GM18858 (cell line): Measurements from ENCODE around the gene EPHA7.

Experiments
- ATAC-seq: cut with Tn5 transposase; IDR thresholded peaks from one replicate; pipeline ENCODE4 v1.9.1; 2021; ENCODE audit not compliant: unreplicated experiment

EPHA7 gene

DNA sequence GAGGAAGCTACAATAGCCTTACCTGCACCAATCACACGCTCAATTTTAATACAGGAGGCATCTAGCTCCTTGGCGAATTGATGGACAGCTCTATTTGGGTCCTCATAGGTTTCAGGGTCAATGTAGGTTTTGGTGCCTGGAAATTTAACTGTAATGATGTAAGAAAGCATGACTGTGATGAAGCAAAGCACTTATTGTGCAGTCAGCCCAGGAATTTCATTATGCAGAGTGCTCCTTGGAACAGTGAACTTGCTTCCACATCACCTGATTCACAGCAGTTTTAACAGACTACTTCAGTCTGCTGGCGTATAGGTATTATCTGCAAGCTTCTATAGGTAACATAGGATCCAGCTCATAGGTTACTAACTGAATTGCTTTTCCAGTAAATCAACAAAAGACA lies 160.0 kb downstream of the EPHA7 start:
- no peak for ATAC-seq

DNA sequence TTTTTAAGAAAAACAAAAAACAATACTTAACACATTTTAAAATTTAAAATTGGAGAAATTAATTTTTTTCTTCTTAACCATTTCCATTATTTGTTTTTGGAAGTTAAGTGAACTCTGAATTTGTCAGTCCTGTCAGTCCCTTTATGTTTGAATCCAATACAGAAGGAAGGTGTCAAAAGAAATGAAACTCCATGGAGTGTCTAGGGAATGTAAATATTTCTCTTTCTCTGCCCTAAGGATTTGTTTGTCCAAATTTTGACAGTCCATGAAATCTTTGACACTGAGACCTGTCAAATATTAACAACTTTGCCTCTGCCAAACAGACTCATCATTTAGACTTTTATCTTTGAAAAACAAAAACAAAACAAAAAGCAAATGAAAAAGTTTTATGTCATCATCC lies 166.4 kb downstream of the EPHA7 start:
- ATAC-seq: no peak

DNA sequence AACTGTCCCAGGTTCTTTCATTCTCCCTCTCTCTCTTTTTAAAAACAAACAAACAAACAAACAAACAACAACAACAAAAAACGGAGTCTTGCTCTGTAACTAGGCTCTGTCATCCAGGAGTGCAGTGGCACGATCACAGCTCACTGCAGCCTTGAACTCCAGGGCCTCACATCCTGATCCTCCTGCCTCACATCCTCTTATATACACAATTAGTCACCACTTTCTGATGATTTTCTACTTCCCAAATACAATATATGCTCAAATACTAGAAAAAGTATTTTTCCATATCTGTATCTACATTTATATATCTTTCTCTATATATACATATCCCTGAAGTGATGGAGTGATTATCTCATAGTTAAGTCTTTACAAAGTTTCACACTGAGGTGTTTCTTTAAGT lies 170.7 kb downstream of the EPHA7 start:
- no peak for ATAC-seq

DNA sequence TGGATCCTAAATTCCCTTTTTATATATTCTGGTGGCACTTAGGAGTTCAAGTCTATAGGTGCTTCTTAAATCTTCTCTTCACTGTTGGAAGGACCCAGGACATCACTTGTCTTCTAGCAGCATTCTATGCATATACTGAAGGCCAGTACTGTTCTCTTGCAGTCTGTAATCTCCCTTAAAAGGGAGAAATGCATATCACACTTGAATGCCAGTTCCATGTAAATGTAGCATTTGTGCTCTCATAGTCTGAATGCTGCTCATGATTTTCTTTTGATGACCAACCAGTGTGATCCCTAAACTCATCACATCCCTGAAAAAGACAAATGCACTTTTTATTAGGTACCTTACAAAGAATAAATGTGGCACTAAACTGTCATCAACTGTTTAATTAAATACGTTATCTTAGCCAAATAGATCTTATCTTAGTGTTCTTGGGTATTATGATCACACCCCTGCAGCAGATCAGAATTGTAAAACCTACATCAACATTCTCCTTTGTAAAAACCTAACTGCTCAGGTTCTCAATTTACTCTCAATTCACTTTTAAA lies 176.1 kb downstream of the EPHA7 start:
- no peak for ATAC-seq

DNA sequence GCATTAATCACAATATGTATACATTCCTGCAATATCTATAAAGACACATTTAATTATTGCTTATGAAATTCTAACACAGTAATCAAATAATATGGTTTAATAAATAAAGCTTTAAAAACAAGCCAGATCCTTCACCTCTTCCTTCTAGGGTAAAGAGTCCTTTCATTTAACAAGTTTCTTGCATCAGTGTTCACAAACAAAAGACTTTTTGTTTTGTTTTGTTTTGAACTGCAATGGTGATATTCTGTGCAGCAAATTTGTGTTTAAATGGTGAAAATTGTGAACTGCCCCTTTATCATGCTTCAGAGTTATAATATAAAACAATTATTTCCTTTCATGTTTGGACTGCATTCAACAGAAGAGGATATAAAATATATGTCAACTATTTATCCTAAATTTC lies 177.3 kb downstream of the EPHA7 start:
- no peak for ATAC-seq

DNA sequence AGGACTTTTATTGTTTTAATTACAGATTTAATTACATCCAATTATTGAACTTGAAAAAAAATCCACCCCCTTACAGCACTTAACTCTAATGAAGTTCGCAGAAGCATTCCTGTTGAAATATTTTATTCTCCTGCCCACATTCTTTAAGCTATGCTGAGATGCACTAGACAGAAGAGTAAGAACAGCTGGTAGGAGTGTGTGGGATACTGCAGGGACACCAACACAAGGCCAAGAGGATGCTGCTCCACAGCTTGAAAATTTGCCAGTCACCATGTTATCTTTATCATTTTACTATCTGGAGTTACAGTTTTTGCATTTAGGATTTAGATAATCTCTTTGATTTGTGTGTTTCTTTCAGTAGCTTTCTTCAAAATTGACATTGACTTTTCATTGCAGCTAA lies 180.7 kb downstream of the EPHA7 start:
- no peak for ATAC-seq

DNA sequence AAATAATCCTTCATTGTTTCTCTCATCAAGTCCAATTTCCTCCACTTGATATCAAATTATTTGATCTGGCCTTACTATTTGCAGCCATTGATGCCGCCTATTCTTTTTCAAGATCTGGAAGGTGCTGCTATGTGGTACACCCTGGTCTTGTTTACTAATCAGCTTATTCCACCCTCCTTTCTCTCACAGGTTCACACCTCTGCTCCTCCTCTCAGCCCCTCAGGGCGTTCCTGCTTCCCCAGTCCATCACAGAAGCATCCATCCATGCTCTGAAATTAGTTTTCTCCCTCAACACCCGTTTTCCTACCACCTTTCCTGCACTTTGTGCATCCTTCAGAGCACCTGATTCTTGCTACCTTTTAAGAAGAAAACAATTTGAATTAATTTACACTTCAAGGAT lies 183.6 kb downstream of the EPHA7 start:
- ATAC-seq: no peak

DNA sequence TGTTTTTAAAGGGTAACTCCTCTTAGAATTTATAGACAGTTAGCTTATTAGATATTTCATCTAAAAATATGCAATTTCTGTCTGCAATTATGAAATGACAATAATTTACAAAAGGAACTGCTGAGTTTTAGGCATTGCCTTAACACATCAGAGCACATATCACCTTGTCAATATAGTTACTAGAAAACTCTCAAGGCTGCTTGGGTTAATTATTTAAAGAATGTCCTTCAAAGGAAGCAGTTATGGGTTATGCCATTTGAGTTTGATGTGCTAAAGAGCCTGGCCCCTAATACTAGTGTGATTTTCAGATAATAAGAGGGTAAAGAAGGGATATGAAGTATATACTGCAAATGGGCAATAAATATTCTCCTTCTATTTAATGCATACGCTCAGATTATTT lies 192.5 kb downstream of the EPHA7 start:
- no peak for ATAC-seq

DNA sequence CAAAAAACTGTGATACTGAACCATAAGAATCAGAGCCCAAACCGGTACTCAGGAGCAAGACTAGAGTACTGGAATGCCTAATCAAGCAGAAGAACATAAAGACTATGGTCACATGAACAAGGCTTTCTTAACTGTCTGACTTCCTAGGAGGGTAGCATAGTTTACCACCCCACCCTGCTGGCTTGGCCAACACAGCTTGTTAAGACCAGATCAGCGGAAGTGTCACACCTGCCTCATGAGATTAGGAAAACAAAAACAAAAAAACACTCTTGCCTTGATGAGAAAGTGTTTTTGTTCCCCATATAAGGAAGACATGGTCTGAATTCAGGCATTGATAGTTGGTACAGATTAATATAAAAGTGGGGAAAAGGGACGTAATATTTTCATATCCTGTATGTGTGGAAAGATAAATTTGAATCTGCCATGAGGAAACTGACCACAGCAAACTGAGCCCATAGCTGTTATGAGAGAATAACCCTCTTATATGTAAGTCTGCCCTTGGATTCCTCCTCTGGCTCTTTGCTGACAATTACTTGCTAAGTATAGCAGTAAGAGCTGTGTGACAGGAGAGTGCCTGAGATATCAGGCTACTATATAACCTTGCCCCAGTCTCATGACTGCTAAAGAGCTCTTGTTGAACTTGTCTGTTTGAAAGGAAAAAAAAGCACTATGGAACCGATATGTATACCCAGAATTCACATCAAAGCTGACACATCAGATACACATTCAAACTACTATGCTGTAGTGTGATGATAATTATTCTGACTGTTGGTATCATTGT lies 197.1 kb downstream of the EPHA7 start:
- no peak for ATAC-seq

DNA sequence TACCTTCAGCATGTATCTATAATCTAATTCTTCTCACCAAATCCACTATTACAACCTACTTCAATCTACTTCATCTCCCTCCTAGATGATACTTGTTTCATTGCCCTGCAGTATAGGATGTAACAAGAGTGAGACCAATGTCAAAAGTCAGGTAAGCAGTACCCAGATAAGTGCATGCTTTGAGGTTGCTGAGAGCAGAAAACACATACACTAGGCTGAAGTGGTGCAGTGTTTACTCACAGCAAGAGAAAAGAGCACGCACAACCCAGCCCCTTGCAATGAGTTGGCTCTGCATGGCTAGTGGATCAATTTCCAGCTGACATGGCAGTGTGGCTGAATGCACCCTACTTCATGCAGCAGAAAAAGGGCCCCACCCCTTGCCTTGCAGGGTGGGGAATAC lies 199.9 kb downstream of the EPHA7 start:
- no peak for ATAC-seq

DNA sequence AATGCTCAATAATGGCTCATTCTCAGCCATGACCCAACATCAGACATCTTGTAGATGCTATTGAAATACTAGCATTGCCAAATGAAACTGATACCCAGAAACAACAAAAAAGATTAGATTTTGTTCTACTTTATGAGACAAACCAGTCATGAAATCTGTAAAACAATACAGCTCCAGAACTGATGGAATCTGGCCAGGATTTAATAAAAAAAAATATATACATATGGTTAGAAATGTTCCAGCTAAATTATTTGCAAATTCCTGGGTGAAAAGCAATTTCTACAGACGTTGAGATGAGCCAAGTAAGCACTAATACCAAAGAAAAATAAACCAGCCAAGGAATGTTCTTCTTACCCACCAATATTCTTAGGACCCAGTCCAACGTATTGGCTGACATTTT lies 201.3 kb downstream of the EPHA7 start:
- no peak for ATAC-seq

DNA sequence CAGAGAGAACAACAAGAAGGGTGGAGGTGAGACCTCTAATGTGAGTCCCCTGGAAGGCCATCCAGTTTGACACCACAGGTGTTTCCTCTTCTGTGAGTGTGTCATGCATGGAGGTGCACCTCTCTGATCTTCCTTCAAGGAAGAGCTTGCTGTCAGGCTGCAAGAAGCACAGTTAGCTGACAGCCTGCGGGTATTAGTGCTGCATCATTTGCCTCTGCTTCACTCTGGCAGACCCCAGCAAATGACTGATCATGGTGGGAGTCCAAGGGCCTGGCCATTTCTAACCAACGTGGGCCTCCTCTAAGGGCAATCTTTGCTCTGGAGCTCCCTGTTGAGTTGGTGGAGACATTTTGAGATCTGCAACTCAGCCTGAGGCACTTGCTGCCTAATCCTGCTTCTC lies 206.3 kb downstream of the EPHA7 start:
- no peak for ATAC-seq

DNA sequence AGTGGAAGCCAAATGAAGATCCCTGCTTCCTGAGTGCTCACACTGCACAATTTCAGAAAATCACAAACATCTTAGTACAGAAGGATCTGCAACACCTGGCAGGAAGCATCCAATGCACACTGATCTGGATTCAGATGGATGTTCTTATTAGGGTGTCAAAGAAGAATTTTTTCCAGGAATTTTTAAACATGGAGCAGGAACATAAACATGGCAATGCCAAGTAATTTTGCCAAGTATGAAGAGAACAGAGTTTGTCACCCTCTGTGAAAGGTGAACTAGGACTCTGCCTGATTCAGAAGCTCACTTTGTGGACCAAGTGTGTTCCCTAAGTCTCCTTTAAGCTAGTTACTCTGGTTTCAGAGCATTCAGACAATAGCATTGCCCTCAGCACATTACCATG lies 208.5 kb downstream of the EPHA7 start:
- ATAC-seq: no peak

DNA sequence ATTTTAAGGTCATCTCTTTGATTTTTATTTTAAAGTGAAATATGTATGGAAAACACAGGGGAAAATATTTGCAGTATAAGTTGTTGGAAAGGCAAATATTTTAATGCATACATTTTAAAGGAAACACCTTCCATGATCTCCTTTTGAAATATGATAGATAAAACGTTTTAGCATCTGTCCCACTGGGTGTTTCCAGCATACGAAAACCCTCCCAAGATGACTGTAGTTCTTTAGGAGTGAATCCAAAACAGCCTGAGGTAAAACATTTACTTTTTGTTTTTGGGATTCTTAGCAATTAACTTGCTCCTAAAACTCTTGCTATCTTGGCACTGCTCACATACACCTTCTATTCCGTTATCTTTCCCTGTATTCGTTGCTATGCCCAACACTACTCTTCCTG lies 210.0 kb downstream of the EPHA7 start:
- ATAC-seq: no peak

DNA sequence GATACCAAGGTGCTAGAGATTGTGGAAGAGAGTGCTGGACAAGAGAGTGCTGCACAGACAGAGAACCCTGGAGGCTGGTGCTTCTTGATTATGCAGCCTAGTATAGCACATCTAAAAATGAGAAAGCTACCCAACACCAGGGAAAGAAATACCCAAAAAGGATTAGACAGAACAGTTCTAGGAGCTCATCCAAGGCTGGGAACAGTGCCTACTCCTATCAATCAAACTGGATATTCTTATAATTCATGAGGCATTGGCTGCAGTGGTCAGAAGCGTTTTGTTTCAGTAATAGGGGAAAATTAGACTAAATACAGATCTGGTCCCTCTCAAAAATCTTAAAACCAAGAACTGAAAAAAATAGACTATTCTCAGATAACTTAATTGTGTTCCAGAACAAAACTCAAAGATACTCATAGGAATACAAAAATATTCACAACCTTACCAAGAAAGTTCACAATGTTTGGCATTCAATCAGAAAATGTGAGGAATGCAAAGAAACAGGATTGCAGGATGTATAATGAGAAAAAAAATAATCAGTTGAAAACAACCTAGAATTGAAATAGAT lies 222.9 kb downstream of the EPHA7 start:
- ATAC-seq: no peak

DNA sequence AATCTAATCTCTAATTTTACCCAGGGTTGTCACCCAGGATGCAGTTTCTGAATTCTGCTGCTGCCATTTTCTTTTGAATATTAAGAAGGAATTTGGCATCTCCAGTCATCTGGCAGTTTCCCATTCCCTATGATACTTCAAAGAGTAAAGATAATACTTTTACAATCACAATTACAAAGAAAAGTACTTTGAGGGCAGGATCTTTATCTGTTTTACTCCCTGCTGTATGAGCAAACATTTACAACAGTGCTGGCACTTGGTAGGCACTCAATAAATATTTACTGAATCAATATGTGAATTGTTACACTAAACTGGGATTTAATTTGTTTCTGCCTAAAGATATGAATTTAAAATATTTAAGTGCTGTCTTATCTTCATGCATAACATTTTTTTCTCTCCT lies 224.9 kb downstream of the EPHA7 start:
- ATAC-seq: no peak

DNA sequence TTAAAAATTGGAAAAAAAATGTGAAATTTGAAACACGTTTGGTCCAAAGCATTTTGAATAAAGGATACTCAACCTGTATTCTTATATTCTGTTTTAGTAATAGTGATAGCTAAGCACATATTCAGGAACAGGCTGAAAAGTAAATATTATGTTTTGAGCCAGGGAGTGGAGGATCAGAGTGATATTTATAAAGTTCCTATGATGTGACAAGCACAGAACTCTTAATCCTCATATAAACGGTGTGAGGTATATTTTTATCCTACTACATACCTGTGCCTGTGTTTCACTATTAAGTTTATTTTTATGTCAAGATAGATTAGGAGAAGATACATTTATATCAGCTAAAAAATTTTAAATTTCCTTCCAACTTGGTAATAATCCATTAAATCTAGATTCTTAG lies 225.5 kb downstream of the EPHA7 start:
- no peak for ATAC-seq
